Liver (tissue), 9 donors: ENCODE results near the gene ADCYAP1R1. TPM values are rescaled to one million over a fixed set of nuclear protein-coding genes. Genes with fewer than 3 reads are reported as not detected.

Source experiments
- DNase-seq: peaks from one replicate; pipeline ENCODE4 v3.0.0-alpha.2; 2017; ENCODE audit warnings: low spot score
- H3K27ac ChIP-seq, 2 donors: one replicate each; pipeline ENCODE4 v1.7.0; 2013; ENCODE audit warnings: inconsistent platforms in 2 of 2, low read length in 2 of 2, control low read depth in 1 of 2, low read depth in 1 of 2, mild to moderate bottlenecking in 1 of 2
- H3K27me3 ChIP-seq, 4 donors: one replicate each; pipeline versions ENCODE4 v1.6.1 to v1.7.0; 2013; ENCODE audit warnings: low read length in 3 of 4, inconsistent platforms in 1 of 4, mild to moderate bottlenecking in 1 of 4, moderate library complexity in 1 of 4; ENCODE audit not compliant: control insufficient read depth in 4 of 4, insufficient read depth in 4 of 4
- H3K36me3 ChIP-seq, 4 donors: one replicate each; pipeline versions ENCODE4 v1.6.1 to v1.7.0; 2013; ENCODE audit warnings: low read length in 3 of 4, mild to moderate bottlenecking in 3 of 4, low read depth in 1 of 4, moderate library complexity in 1 of 4; ENCODE audit not compliant: control insufficient read depth in 4 of 4, insufficient read depth in 3 of 4
- H3K4me1 ChIP-seq, 4 donors: one replicate each; pipeline versions ENCODE4 v1.6.1 to v1.7.0; 2013; ENCODE audit warnings: low read length in 3 of 4, mild to moderate bottlenecking in 3 of 4, moderate library complexity in 1 of 4; ENCODE audit not compliant: control insufficient read depth in 4 of 4, insufficient read depth in 4 of 4
- H3K4me3 ChIP-seq, 3 donors: one replicate each; pipeline versions ENCODE4 v1.6.1 to v1.7.0; 2013; ENCODE audit warnings: low read length in 3 of 3, control low read depth in 1 of 3, low read depth in 1 of 3, mild to moderate bottlenecking in 1 of 3
- H3K9ac ChIP-seq, 2 donors: one replicate each; pipeline ENCODE4 v1.7.0; 2013; ENCODE audit warnings: low read length in 2 of 2, mild to moderate bottlenecking in 2 of 2, moderate library complexity in 2 of 2, control low read depth in 1 of 2, low read depth in 1 of 2
- H3K9me3 ChIP-seq, 4 donors: one replicate each; pipeline versions ENCODE4 v1.6.1 to v1.7.0; 2013; ENCODE audit warnings: low read length in 3 of 4; ENCODE audit not compliant: control insufficient read depth in 4 of 4
- EGR1 ChIP-seq, 2 donors: IDR thresholded peaks; 2 replicates each; pipeline ENCODE4 v1.6.1; 2016 to 2018; ENCODE audit warnings: antibody characterized with exemption in 2 of 2, low read depth in 2 of 2
- FOXA1 ChIP-seq: IDR thresholded peaks from 2 replicates; pipeline ENCODE4 v1.6.1; 2016; ENCODE audit warnings: antibody characterized with exemption
- FOXA2 ChIP-seq: IDR thresholded peaks from 2 replicates; pipeline ENCODE4 v1.6.1; 2016; ENCODE audit warnings: antibody characterized with exemption
- GABPA ChIP-seq, 2 donors: IDR thresholded peaks in 1 of 2; conservative IDR thresholded peaks in 1 of 2; 2 replicates each; pipeline ENCODE4 v1.6.1; 2016; ENCODE audit warnings: antibody characterized with exemption in 2 of 2, mild to moderate bottlenecking in 1 of 2, moderate library complexity in 1 of 2
- HNF4A ChIP-seq, 2 donors: conservative IDR thresholded peaks; 2 replicates each; pipeline ENCODE4 v1.6.1; 2016; ENCODE audit warnings: antibody characterized with exemption in 2 of 2, mild to moderate bottlenecking in 2 of 2
- HNF4G ChIP-seq: IDR thresholded peaks from 2 replicates; pipeline ENCODE4 v1.6.1; 2016; ENCODE audit warnings: antibody characterized with exemption
- JUND ChIP-seq, 2 donors: IDR thresholded peaks; 2 replicates each; pipeline ENCODE4 v1.6.1; 2016; ENCODE audit warnings: antibody characterized with exemption in 2 of 2
- NR2F2 ChIP-seq: IDR thresholded peaks from 2 replicates; pipeline ENCODE4 v1.6.1; 2016; ENCODE audit warnings: antibody characterized with exemption
- RAD21 ChIP-seq, 2 donors: IDR thresholded peaks; 2 replicates each; pipeline ENCODE4 v1.6.1; 2016; ENCODE audit warnings: antibody characterized with exemption in 2 of 2, mild to moderate bottlenecking in 2 of 2
- RXRA ChIP-seq, 2 donors: IDR thresholded peaks; 2 replicates each; pipeline ENCODE4 v1.6.1; 2017 to 2018; ENCODE audit warnings: antibody characterized with exemption in 2 of 2, mild to moderate bottlenecking in 1 of 2
- SP1 ChIP-seq: IDR thresholded peaks from 2 replicates; pipeline ENCODE4 v1.6.1; 2018; ENCODE audit warnings: antibody characterized with exemption, mild to moderate bottlenecking
- TAF1 ChIP-seq: conservative IDR thresholded peaks from 2 replicates; pipeline ENCODE4 v1.6.1; 2016; ENCODE audit warnings: antibody characterized with exemption, mild to moderate bottlenecking
- YY1 ChIP-seq: IDR thresholded peaks from 2 replicates; pipeline ENCODE4 v1.6.1; 2016; ENCODE audit warnings: antibody characterized with exemption, mild to moderate bottlenecking
- WGBS: extraction: QIAGEN DNeasy Blood & Tissue Kit; methylation state at CpG from one replicate; pipeline ENCODE4 v1.1.7; 2013; 5-methylcytosine and 5-hydroxymethylcytosine counted together
- polyA plus RNA-seq, 2 donors: library from polyadenylated mRNA; stranded (reverse) in 1 of 2; unstranded in 1 of 2; fragments of 200-250 nt in 1 of 2; fragments of >200 nt in 1 of 2; fragmentation: Nextera tagmentation in 1 of 2; extraction: Ambion mirVana in 1 of 2; gene quantifications; one replicate each; pipeline versions ENCODE4 v1.2.1 to v1.2.3, GENCODE V29; 2013 to 2015
- total RNA-seq, 2 donors: library from RNA; depleted of rRNA; stranded (reverse); fragments of >200 nt; gene quantifications; one replicate each; pipeline ENCODE4 v1.2.3, GENCODE V29; 2014
- TF ChIP-seq, protein P1 (sequence below): IDR thresholded peaks from 2 replicates; pipeline ENCODE4 v1.6.1; 2016; ENCODE audit warnings: antibody characterized with exemption, mild to moderate bottlenecking
- TF ChIP-seq, protein P2 (sequence below): IDR thresholded peaks from 2 replicates; pipeline ENCODE4 v1.6.1; 2016; ENCODE audit warnings: antibody characterized with exemption
- TF ChIP-seq, protein P3 (sequence below): IDR thresholded peaks from 2 replicates; pipeline ENCODE4 v1.6.1; 2016; ENCODE audit warnings: antibody characterized with exemption
- TF ChIP-seq, protein P4 (sequence below): IDR thresholded peaks from 2 replicates; pipeline ENCODE4 v1.6.1; 2016; ENCODE audit warnings: antibody characterized with exemption
- TF ChIP-seq, protein P5 (sequence below): fragments of 150-350 bp; IDR thresholded peaks from 2 replicates; pipeline ENCODE4 v1.5.1; 2017; ENCODE audit warnings: improper control_type of control experiment, low read depth, low read length; ENCODE audit not compliant: missing input control
- donor health status: healthy.
- donor health status: healthy.
- donor health status: healthy.
- donor health status: healthy.
- donor health status: healthy.

Gene ADCYAP1R1
- total and polyA plus RNA-seq, 4 donors: 0.05 to 0.67 (median 0.12) TPM; not detected in 1

DNA sequence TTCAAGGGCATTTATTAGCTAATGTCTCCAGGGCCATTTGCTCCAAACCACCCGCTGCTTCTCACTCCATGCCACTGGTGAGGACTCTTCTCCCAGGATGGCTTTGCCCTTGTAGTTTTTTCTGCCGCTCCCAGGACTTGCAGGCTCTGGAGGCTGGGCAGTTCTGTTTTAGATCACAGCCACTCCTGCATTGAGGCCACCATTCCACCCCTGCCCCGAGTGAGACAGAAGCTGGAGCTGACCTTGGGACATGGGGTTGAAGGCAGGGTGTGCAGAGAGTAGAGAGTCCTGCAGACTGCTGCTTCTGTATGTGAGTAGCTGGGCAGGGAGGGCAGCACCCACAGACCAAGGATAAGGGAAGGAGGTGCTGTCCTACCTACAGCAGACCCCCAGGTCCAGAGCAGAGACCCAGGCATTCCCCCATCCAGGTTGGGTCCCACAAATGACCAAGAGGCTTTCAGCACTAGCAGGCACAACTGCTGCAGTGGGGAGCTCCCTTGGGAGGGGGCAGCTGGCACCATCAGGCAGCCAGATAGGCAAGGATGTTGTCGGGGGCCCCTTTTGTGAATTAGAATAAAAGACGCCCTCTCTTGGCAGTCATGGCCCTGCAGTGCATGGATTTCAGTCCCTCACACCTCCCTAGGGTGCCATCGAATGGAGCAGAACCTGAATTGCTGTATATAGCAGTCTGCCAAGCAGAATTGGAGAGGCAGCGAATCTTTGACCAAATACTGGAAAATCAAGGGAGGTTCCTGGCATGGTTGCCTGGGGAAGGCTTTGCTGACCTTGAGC is 22.7 kb upstream of the ADCYAP1R1 start:
- no peak for TF ChIP-seq RXRA (IDR thresholded peaks at IDR 0.05)
- no peak for TF ChIP-seq FOXA1
- no peak for TF ChIP-seq EGR1 (IDR thresholded peaks at IDR 0.05; ENCODE audit: low read depth in 2 of 2)
- TF ChIP-seq, protein P1, sequence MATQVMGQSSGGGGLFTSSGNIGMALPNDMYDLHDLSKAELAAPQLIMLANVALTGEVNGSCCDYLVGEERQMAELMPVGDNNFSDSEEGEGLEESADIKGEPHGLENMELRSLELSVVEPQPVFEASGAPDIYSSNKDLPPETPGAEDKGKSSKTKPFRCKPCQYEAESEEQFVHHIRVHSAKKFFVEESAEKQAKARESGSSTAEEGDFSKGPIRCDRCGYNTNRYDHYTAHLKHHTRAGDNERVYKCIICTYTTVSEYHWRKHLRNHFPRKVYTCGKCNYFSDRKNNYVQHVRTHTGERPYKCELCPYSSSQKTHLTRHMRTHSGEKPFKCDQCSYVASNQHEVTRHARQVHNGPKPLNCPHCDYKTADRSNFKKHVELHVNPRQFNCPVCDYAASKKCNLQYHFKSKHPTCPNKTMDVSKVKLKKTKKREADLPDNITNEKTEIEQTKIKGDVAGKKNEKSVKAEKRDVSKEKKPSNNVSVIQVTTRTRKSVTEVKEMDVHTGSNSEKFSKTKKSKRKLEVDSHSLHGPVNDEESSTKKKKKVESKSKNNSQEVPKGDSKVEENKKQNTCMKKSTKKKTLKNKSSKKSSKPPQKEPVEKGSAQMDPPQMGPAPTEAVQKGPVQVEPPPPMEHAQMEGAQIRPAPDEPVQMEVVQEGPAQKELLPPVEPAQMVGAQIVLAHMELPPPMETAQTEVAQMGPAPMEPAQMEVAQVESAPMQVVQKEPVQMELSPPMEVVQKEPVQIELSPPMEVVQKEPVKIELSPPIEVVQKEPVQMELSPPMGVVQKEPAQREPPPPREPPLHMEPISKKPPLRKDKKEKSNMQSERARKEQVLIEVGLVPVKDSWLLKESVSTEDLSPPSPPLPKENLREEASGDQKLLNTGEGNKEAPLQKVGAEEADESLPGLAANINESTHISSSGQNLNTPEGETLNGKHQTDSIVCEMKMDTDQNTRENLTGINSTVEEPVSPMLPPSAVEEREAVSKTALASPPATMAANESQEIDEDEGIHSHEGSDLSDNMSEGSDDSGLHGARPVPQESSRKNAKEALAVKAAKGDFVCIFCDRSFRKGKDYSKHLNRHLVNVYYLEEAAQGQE: no peak
- TF ChIP-seq YY1: no peak
- TF ChIP-seq, protein P2, sequence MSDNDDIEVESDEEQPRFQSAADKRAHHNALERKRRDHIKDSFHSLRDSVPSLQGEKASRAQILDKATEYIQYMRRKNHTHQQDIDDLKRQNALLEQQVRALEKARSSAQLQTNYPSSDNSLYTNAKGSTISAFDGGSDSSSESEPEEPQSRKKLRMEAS: no peak
- TF ChIP-seq HNF4A (conservative IDR thresholded peaks at IDR 0.05): no peak
- TF ChIP-seq SP1: no peak
- no peak for TF ChIP-seq NR2F2
- no peak for TF ChIP-seq FOXA2
- TF ChIP-seq, protein P3, sequence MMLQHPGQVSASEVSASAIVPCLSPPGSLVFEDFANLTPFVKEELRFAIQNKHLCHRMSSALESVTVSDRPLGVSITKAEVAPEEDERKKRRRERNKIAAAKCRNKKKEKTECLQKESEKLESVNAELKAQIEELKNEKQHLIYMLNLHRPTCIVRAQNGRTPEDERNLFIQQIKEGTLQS: no peak
- TF ChIP-seq JUND (IDR thresholded peaks at IDR 0.05): no peak
- no peak for TF ChIP-seq GABPA (IDR thresholded peaks at IDR 0.05 in 1 of 2, conservative IDR thresholded peaks at IDR 0.05 in 1 of 2)
- TF ChIP-seq, protein P4, sequence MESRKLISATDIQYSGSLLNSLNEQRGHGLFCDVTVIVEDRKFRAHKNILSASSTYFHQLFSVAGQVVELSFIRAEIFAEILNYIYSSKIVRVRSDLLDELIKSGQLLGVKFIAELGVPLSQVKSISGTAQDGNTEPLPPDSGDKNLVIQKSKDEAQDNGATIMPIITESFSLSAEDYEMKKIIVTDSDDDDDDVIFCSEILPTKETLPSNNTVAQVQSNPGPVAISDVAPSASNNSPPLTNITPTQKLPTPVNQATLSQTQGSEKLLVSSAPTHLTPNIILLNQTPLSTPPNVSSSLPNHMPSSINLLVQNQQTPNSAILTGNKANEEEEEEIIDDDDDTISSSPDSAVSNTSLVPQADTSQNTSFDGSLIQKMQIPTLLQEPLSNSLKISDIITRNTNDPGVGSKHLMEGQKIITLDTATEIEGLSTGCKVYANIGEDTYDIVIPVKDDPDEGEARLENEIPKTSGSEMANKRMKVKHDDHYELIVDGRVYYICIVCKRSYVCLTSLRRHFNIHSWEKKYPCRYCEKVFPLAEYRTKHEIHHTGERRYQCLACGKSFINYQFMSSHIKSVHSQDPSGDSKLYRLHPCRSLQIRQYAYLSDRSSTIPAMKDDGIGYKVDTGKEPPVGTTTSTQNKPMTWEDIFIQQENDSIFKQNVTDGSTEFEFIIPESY: no peak
- TF ChIP-seq, protein P5, sequence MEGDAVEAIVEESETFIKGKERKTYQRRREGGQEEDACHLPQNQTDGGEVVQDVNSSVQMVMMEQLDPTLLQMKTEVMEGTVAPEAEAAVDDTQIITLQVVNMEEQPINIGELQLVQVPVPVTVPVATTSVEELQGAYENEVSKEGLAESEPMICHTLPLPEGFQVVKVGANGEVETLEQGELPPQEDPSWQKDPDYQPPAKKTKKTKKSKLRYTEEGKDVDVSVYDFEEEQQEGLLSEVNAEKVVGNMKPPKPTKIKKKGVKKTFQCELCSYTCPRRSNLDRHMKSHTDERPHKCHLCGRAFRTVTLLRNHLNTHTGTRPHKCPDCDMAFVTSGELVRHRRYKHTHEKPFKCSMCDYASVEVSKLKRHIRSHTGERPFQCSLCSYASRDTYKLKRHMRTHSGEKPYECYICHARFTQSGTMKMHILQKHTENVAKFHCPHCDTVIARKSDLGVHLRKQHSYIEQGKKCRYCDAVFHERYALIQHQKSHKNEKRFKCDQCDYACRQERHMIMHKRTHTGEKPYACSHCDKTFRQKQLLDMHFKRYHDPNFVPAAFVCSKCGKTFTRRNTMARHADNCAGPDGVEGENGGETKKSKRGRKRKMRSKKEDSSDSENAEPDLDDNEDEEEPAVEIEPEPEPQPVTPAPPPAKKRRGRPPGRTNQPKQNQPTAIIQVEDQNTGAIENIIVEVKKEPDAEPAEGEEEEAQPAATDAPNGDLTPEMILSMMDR: no peak
- TF ChIP-seq RAD21 (IDR thresholded peaks at IDR 0.05): no peak
- TF ChIP-seq TAF1: no peak
- TF ChIP-seq HNF4G: no peak
- peaks cover 0 to 2% (median 0%) of the 10 kb centered on the region in 4 donors for H3K27me3 ChIP-seq
- no peak overlapping the region for H3K27ac ChIP-seq
- H3K4me1 ChIP-seq: no peaks in the 10 kb centered on the region
- no peak for DNase-seq
- H3K9ac ChIP-seq: no peak overlapping the region
- H3K4me3 ChIP-seq: no peak overlapping the region
- WGBS: 77% methylated on average over 7 of the region's 7 CpGs
- no peaks in the 10 kb centered on the region for H3K9me3 ChIP-seq
- no peaks in the 10 kb centered on the region for H3K36me3 ChIP-seq
